ENCODE data around the gene ZNF224. TPM values are rescaled to one million over a fixed set of nuclear protein-coding genes. Genes with fewer than 3 reads are reported as not detected.

ZNF224 gene
- polyA plus RNA-seq, 1 of the 3 experiments (the other 2 are of a cell fraction) = 13.9 TPM

DNA sequence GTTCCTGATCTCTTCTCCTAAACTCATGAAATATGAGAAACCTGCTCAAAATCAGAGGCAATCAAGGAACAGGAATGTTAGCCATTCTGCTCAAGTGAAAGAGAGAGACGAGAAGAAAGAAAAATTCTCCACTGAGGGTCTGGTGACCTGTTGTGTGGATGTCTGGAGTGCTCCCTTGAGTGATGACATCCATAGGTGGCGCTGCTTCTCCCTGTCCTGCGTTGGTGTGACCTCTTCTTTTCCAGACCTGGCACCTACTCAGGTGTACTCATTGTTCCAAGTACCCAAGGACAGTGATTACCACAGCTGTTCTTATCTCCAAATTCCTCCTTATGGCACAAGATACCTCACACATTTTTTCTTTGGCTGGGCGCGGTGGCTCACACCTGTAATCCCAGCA is 38.3 kb upstream of the ZNF224 start:
- 88% methylated on average over 5 of the region's 5 CpGs for WGBS (ENCODE audit: low lambda C conversion rate)
- Histone ChIP-seq H3K36me3 (replicated peaks in 1 of 2; ENCODE audit: control insufficient read depth in 1 of 2, insufficient read depth in 2 of 2, low read length in 1 of 2) (peaks cover 31 to 36% of the 10 kb centered on the region in 2 experiments), H4K20me1 (ENCODE audit: insufficient read depth) (no peaks in the 10 kb centered on the region), H3K4me1 (ENCODE audit: control insufficient read depth in 1 of 2, insufficient read depth in 2 of 2, low read depth in 1 of 2, low read length in 1 of 2) (peaks cover 0 to 16% of the 10 kb centered on the region in 2 experiments; a peak in 2 of 4 replicates), H3K79me2 (ENCODE audit: insufficient read depth) (no peaks in the 10 kb centered on the region), H3K27me3 (ENCODE audit: insufficient read depth) (no peaks in the 10 kb centered on the region), H3F3A (replicated peaks; ENCODE audit: insufficient read depth) (no peaks in the 10 kb centered on the region), H3K9ac (no peak overlapping the region), H3K9me2 (no peaks in the 10 kb centered on the region), H3K4me2 (no peak overlapping the region), H3K4me3 (ENCODE audit: low read depth in 2 of 2, low read length in 1 of 2) (no peak overlapping the region), H2AFZ (ENCODE audit: low read depth) (no peak overlapping the region), H3K9me3 (no peaks in the 10 kb centered on the region), H3K27ac (ENCODE audit: low read depth in 2 of 2, low read length in 1 of 2) (no peak overlapping the region)
- TF ChIP-seq ELF1 (IDR thresholded peaks at IDR 0.05) = no peak
- TF ChIP-seq, protein P1, sequence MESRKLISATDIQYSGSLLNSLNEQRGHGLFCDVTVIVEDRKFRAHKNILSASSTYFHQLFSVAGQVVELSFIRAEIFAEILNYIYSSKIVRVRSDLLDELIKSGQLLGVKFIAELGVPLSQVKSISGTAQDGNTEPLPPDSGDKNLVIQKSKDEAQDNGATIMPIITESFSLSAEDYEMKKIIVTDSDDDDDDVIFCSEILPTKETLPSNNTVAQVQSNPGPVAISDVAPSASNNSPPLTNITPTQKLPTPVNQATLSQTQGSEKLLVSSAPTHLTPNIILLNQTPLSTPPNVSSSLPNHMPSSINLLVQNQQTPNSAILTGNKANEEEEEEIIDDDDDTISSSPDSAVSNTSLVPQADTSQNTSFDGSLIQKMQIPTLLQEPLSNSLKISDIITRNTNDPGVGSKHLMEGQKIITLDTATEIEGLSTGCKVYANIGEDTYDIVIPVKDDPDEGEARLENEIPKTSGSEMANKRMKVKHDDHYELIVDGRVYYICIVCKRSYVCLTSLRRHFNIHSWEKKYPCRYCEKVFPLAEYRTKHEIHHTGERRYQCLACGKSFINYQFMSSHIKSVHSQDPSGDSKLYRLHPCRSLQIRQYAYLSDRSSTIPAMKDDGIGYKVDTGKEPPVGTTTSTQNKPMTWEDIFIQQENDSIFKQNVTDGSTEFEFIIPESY (IDR thresholded peaks at IDR 0.05; ENCODE audit: borderline replicate concordance, low read depth) = no peak
- no peak for TF ChIP-seq MXI1 (IDR thresholded peaks at IDR 0.05; ENCODE audit: low read depth, low read length)
- TF ChIP-seq EZH2phosphoT487 (IDR thresholded peaks at IDR 0.05; ENCODE audit: borderline replicate concordance, low read depth) = no peak
- TF ChIP-seq POLR2AphosphoS5 (IDR thresholded peaks at IDR 0.05; ENCODE audit: low read depth, low read length) = no peak
- TF ChIP-seq FOXJ3 (CRISPR knock-in tag; IDR thresholded peaks at IDR 0.05) = no peak
- POLR2A ChIA-PET = no interaction called here
- CTCF ChIA-PET = no interaction called here
- DNase-seq = no peak

DNA sequence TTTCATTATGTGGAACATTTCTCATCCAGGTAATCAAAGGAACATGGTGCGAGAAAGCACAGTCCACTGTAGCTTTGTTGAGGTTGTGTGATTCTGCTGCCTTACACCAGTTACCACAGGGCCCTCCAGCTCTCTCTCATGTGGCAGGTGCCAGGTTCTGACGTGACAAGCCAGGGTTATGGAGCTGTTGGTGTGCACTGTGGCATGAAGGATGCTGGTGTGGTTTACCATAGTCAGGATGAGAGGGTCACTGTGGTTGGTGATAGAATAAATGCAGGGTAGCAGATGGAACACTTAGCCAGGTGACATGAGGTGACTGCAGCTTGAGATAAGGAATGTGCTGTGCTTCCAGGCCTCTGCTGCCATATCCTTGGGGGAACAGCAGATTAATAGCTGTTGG is 34.9 kb upstream of the ZNF224 start:
- Histone ChIP-seq H3K4me3 (ENCODE audit: low read depth in 2 of 2, low read length in 1 of 2) (no peak overlapping the region), H3K27ac (ENCODE audit: low read depth in 2 of 2, low read length in 1 of 2) (no peak overlapping the region), H3K36me3 (replicated peaks in 1 of 2; ENCODE audit: control insufficient read depth in 1 of 2, insufficient read depth in 2 of 2, low read length in 1 of 2) (peaks cover 62 to 69% of the 10 kb centered on the region in 2 experiments), H2AFZ (ENCODE audit: low read depth) (no peak overlapping the region), H3K9me2 (no peaks in the 10 kb centered on the region), H3K4me1 (ENCODE audit: control insufficient read depth in 1 of 2, insufficient read depth in 2 of 2, low read depth in 1 of 2, low read length in 1 of 2) (no peaks in the 10 kb centered on the region), H3K4me2 (no peak overlapping the region), H3K9ac (no peak overlapping the region), H3K27me3 (ENCODE audit: insufficient read depth) (no peaks in the 10 kb centered on the region), H4K20me1 (ENCODE audit: insufficient read depth) (no peaks in the 10 kb centered on the region), H3K79me2 (ENCODE audit: insufficient read depth) (no peaks in the 10 kb centered on the region), H3F3A (replicated peaks; ENCODE audit: insufficient read depth) (no peaks in the 10 kb centered on the region), H3K9me3 (peaks cover 1% of the 10 kb centered on the region; the same call in 1 of the 2 replicates)
- TF ChIP-seq TAF1 (IDR thresholded peaks at IDR 0.05; ENCODE audit: borderline replicate concordance, low read depth, low read length) (no peak), RFX5 (IDR thresholded peaks at IDR 0.05; ENCODE audit: low read length) (no peak), TCF12 (IDR thresholded peaks at IDR 0.05) (no peak), RCOR1 (IDR thresholded peaks at IDR 0.05; ENCODE audit: low read length) (no peak), TEAD4 (IDR thresholded peaks at IDR 0.05; ENCODE audit: borderline replicate concordance, insufficient read depth) (no peak), EP300 (IDR thresholded peaks at IDR 0.05; ENCODE audit: borderline replicate concordance in 1 of 2, low read depth in 1 of 2, low read length in 1 of 2) (no peak), RXRA (IDR thresholded peaks at IDR 0.05; ENCODE audit: borderline replicate concordance, low read depth) (no peak), NFIC (IDR thresholded peaks at IDR 0.05; ENCODE audit: borderline replicate concordance) (no peak), FOXJ3 (CRISPR knock-in tag; IDR thresholded peaks at IDR 0.05) (no peak), JUND (IDR thresholded peaks at IDR 0.05) (no peak), GABPA (IDR thresholded peaks at IDR 0.05; ENCODE audit: low read depth) (no peak), CHD2 (IDR thresholded peaks at IDR 0.05; ENCODE audit: low read length, partially characterized antibody) (no peak), EZH2phosphoT487 (IDR thresholded peaks at IDR 0.05; ENCODE audit: borderline replicate concordance, low read depth) (no peak), GATA2 (CRISPR knock-in tag; IDR thresholded peaks at IDR 0.05) (no peak), YY1 (IDR thresholded peaks at IDR 0.05; ENCODE audit: low read depth) (no peak), ELF1 (IDR thresholded peaks at IDR 0.05) (no peak), SIN3A (IDR thresholded peaks at IDR 0.05; ENCODE audit: borderline replicate concordance, low read depth, low read length) (no peak)
- TF ChIP-seq, protein P2, sequence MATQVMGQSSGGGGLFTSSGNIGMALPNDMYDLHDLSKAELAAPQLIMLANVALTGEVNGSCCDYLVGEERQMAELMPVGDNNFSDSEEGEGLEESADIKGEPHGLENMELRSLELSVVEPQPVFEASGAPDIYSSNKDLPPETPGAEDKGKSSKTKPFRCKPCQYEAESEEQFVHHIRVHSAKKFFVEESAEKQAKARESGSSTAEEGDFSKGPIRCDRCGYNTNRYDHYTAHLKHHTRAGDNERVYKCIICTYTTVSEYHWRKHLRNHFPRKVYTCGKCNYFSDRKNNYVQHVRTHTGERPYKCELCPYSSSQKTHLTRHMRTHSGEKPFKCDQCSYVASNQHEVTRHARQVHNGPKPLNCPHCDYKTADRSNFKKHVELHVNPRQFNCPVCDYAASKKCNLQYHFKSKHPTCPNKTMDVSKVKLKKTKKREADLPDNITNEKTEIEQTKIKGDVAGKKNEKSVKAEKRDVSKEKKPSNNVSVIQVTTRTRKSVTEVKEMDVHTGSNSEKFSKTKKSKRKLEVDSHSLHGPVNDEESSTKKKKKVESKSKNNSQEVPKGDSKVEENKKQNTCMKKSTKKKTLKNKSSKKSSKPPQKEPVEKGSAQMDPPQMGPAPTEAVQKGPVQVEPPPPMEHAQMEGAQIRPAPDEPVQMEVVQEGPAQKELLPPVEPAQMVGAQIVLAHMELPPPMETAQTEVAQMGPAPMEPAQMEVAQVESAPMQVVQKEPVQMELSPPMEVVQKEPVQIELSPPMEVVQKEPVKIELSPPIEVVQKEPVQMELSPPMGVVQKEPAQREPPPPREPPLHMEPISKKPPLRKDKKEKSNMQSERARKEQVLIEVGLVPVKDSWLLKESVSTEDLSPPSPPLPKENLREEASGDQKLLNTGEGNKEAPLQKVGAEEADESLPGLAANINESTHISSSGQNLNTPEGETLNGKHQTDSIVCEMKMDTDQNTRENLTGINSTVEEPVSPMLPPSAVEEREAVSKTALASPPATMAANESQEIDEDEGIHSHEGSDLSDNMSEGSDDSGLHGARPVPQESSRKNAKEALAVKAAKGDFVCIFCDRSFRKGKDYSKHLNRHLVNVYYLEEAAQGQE (IDR thresholded peaks at IDR 0.05; ENCODE audit: low read depth, low read length) = no peak
- TF ChIP-seq, protein P1 (IDR thresholded peaks at IDR 0.05; ENCODE audit: borderline replicate concordance, low read depth) = no peak
- no peak for DNase-seq
- POLR2A ChIA-PET = no interaction called here
- CTCF ChIA-PET = interaction anchor here (0.7 kb wide), 1 partner anchor 56 kb away, joined by 3 read pairs; no protein-coding TSS in a partner anchor
- 85% methylated on average over 2 of the region's 2 CpGs for WGBS (ENCODE audit: low lambda C conversion rate)

Measured in SK-N-SH (cell line).